ENCODE measurements around the gene MPLKIP. TPM values are rescaled to one million over a fixed set of nuclear protein-coding genes. Genes with fewer than 3 reads are reported as not detected.

The MPLKIP gene
- total and polyA plus RNA-seq, 2 experiments from 2014 or later, result 44.6 to 51.5 TPM

GRCh38 chr7:40138973-40139372 lies 4.6 kb upstream of the MPLKIP start:
- TF ChIP-seq EZH2phosphoT487 (IDR thresholded peaks at IDR 0.05; ENCODE audit: insufficient read depth, low read depth) (no peak), EZH2 (IDR thresholded peaks at IDR 0.05; ENCODE audit: insufficient read depth, poor library complexity, severe bottlenecking) (no peak)
- Histone ChIP-seq H3K79me2 (ENCODE audit: insufficient read depth) (peaks cover 3% of the 10 kb centered on the region), H3K27me3 (replicated peaks; ENCODE audit: insufficient read depth) (no peaks in the 10 kb centered on the region), H2AFZ (no peak overlapping the region), H3K9me2 (ENCODE audit: insufficient read depth) (no peaks in the 10 kb centered on the region), H3K4me3 (no peak overlapping the region), H3F3A (ENCODE audit: insufficient read depth) (no peaks in the 10 kb centered on the region), H3K27ac (no peak overlapping the region), H3K4me2 (ENCODE audit: unreplicated experiment) (no peak overlapping the region), H3K4me1 (ENCODE audit: insufficient read depth) (no peaks in the 10 kb centered on the region), H3K9me3 (ENCODE audit: low read depth) (no peaks in the 10 kb centered on the region), H3K9ac (no peak overlapping the region), H3K36me3 (ENCODE audit: low read depth) (no peaks in the 10 kb centered on the region), H4K20me1 (ENCODE audit: insufficient read depth) (no peaks in the 10 kb centered on the region)
- in situ Hi-C loops (cut with MboI), result no loop called here
- DNase-seq, result no peak
- 87 to 89% methylated on average over 5 of the region's 5 CpGs for WGBS, 2 experiments (ENCODE audit: low coverage in 1 of 2, low lambda C conversion rate in 2 of 2, missing lambda C conversion rate in 2 of 2)

- no peak for TF ChIP-seq EZH2phosphoT487 (IDR thresholded peaks at IDR 0.05; ENCODE audit: insufficient read depth, low read depth)
- Histone ChIP-seq H3K9ac (no peak overlapping the region), H3K27me3 (replicated peaks; ENCODE audit: insufficient read depth) (no peaks in the 10 kb centered on the region), H4K20me1 (ENCODE audit: insufficient read depth) (no peaks in the 10 kb centered on the region), H3K4me2 (ENCODE audit: unreplicated experiment) (no peak overlapping the region), H3K36me3 (ENCODE audit: low read depth) (no peaks in the 10 kb centered on the region), H3K9me3 (ENCODE audit: low read depth) (no peaks in the 10 kb centered on the region), H3F3A (ENCODE audit: insufficient read depth) (no peaks in the 10 kb centered on the region), H3K4me3 (no peak overlapping the region), H3K9me2 (ENCODE audit: insufficient read depth) (no peaks in the 10 kb centered on the region), H2AFZ (no peak overlapping the region), H3K79me2 (ENCODE audit: insufficient read depth) (peaks cover 17% of the 10 kb centered on the region), H3K27ac (no peak overlapping the region), H3K4me1 (ENCODE audit: insufficient read depth) (peaks cover 9% of the 10 kb centered on the region)
- in situ Hi-C loops (cut with MboI), result no loop called here
- DNase-seq, result no peak
- 96 to 100% methylated on average over 2 of the region's 2 CpGs for WGBS, 2 experiments (ENCODE audit: low coverage in 1 of 2, low lambda C conversion rate in 2 of 2, missing lambda C conversion rate in 2 of 2)
Measured at GRCh38 chr7:40137563-40137962, 3.1 kb upstream of the MPLKIP start.

GRCh38 chr7:40135317-40135610 lies 842 bp upstream of the MPLKIP start:
- peak overlapping the region; percentile 98 for H2AFZ ChIP-seq
- peaks cover 40% of the 10 kb centered on the region for H3K79me2 ChIP-seq (ENCODE audit: insufficient read depth)
- H3K27me3 ChIP-seq (replicated peaks; ENCODE audit: insufficient read depth), result no peaks in the 10 kb centered on the region
- H3K9me2 ChIP-seq (ENCODE audit: insufficient read depth), result no peaks in the 10 kb centered on the region
- peak overlapping the region; percentile 98 for H3K4me2 ChIP-seq (ENCODE audit: unreplicated experiment)
- peak overlapping the region; percentile 81 for H3K27ac ChIP-seq
- H3K9me3 ChIP-seq (ENCODE audit: low read depth), result no peaks in the 10 kb centered on the region
- H3K4me1 ChIP-seq (ENCODE audit: insufficient read depth), result peaks cover 14% of the 10 kb centered on the region
- H3K36me3 ChIP-seq (ENCODE audit: low read depth), result no peaks in the 10 kb centered on the region
- WGBS, 2 experiments (ENCODE audit: low coverage in 1 of 2, low lambda C conversion rate in 2 of 2, missing lambda C conversion rate in 2 of 2), result 1 to 2% methylated on average over 17 of the region's 17 CpGs
- no peaks in the 10 kb centered on the region for H3F3A ChIP-seq (ENCODE audit: insufficient read depth)
- no peak for TF ChIP-seq EZH2 (IDR thresholded peaks at IDR 0.05; ENCODE audit: insufficient read depth, poor library complexity, severe bottlenecking)
- no peak for TF ChIP-seq EZH2phosphoT487 (IDR thresholded peaks at IDR 0.05; ENCODE audit: insufficient read depth, low read depth)
- in situ Hi-C loops (cut with MboI), result no loop called here
- H3K4me3 ChIP-seq, result peak overlapping the region; percentile 97
- DNase-seq, result peak; percentile 56
- peak overlapping the region; percentile 96 for H3K9ac ChIP-seq
- H4K20me1 ChIP-seq (ENCODE audit: insufficient read depth), result no peaks in the 10 kb centered on the region

GRCh38 chr7:40133561-40134427 lies 628 bp downstream of the MPLKIP start:
- peak overlapping the region; percentile 98 for H3K4me2 ChIP-seq (ENCODE audit: unreplicated experiment)
- TF ChIP-seq EZH2 (IDR thresholded peaks at IDR 0.05; ENCODE audit: insufficient read depth, poor library complexity, severe bottlenecking) (no peak), EZH2phosphoT487 (IDR thresholded peaks at IDR 0.05; ENCODE audit: insufficient read depth, low read depth) (no peak)
- peak overlapping the region; percentile 96 for H3K9ac ChIP-seq
- H3K4me1 ChIP-seq (ENCODE audit: insufficient read depth), result peaks cover 14% of the 10 kb centered on the region
- in situ Hi-C loops (cut with MboI), result no loop called here
- 1% methylated on average over 35 of the region's 36 CpGs for WGBS, 2 experiments (ENCODE audit: low coverage in 1 of 2, low lambda C conversion rate in 2 of 2, missing lambda C conversion rate in 2 of 2)
- no peaks in the 10 kb centered on the region for H3K9me2 ChIP-seq (ENCODE audit: insufficient read depth)
- H3K9me3 ChIP-seq (ENCODE audit: low read depth), result no peaks in the 10 kb centered on the region
- no peaks in the 10 kb centered on the region for H3K36me3 ChIP-seq (ENCODE audit: low read depth)
- peaks cover 54% of the 10 kb centered on the region for H3K79me2 ChIP-seq (ENCODE audit: insufficient read depth)
- H3K4me3 ChIP-seq, result peak overlapping the region; percentile 97
- peak overlapping the region; percentile 81 for H3K27ac ChIP-seq
- no peaks in the 10 kb centered on the region for H4K20me1 ChIP-seq (ENCODE audit: insufficient read depth)
- H3F3A ChIP-seq (ENCODE audit: insufficient read depth), result no peaks in the 10 kb centered on the region
- peak; percentile 57 for DNase-seq
- H3K27me3 ChIP-seq (replicated peaks; ENCODE audit: insufficient read depth), result no peaks in the 10 kb centered on the region
- H2AFZ ChIP-seq, result peak overlapping the region; percentile 98
